Measurements from ENCODE around the gene VANGL2.

GRCh38 chr1:160446945-160447600 is 46.7 kb downstream of the VANGL2 start:
- TF ChIP-seq CTCF (conservative IDR thresholded peaks at IDR 0.05; ENCODE audit: low read length) (no peak), EZH2phosphoT487 (IDR thresholded peaks at IDR 0.05; ENCODE audit: borderline replicate concordance, low read depth, low read length) (no peak)

All from OCI-LY7 (cell line).